Stimulated activated CD8-positive, alpha-beta memory T cell treated with anti-CD3 and anti-CD28 coated beads, Interleukin-7, amount 100 ng/mL, for 1 hour (primary cell): ENCODE data around the gene DNTT.

Source experiments
- DNase-seq, 2 donors: peaks; one replicate each; pipeline ENCODE4 v3.0.0-alpha.2; 2020; ENCODE audit warnings: low read depth in 2 of 2

DNTT gene

GRCh38 chr10:96304230-96304629, at the start of gene DNTT:
Gene DNTT, plus strand, starts transcription at chr10:96304434. Its CDS starts 64 bp downstream, at chr10:96304498.
- DNase-seq = no peak

- DNase-seq = no peak
Measured at GRCh38 chr10:96254976-96255375, 49.3 kb upstream of the DNTT start.

- DNase-seq = no peak
Measured at GRCh38 chr10:96255549-96256333, 48.5 kb upstream of the DNTT start.

DNA sequence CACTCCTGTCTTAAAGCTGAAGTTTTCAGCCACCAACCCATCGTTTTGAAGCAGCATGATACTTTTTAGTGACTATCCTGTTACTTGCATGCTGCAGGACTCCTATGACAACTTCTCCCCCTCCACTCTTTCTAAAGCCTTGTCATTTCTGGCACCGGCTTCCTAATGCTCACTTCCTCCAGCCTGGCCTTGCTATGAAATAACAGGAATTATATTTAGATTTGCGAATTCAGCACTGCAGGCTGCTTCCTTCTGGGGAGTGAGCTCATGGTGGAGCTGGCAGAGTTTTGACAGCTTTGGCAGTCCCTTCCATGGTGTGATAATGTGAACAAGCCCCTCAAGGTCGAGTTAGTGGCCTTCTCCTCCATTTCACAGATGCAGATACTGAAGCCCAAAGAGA, 46.3 kb upstream of the DNTT start:
- no peak for DNase-seq

DNA sequence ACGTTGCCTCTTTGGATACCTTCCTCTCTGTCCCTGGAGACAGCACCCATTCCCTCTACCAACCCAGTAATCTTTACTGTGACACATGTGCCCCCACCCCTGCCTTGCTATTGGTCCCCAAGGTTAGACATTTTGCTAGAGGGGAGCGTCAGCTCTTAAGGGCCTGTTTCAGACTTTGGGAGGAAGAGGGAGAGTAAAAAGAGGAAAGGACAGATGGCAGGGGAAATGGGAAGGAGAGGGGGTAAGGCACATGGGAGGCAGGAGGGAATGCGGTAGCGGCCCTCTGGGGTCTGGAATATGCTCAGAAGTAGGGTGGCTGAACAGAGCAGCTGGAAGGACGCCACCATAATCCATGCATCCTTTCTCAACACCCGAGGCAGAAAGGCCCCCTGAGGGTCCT, 45.1 kb upstream of the DNTT start:
- no peak for DNase-seq

- no peak for DNase-seq
Measured at GRCh38 chr10:96260014-96260413, 44.2 kb upstream of the DNTT start.

DNA sequence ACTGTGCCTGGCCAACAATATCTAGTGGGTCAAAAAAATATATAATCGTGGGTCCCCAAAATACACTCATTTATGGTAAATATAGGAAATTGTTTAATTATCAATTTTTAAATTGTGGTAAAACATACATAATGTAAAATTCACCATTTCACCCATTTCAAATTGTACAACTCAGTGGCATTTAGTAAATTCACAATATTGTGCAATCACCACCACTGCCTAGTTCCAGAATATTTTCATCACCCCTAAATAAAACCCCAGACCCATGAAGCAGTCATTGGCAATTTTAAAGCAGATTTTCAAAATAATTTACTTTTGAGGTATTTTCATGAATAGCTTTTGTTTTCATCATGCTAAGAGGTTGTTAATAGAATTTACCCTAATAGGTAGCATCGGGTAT, 43.1 kb upstream of the DNTT start:
- DNase-seq = no peak

DNA sequence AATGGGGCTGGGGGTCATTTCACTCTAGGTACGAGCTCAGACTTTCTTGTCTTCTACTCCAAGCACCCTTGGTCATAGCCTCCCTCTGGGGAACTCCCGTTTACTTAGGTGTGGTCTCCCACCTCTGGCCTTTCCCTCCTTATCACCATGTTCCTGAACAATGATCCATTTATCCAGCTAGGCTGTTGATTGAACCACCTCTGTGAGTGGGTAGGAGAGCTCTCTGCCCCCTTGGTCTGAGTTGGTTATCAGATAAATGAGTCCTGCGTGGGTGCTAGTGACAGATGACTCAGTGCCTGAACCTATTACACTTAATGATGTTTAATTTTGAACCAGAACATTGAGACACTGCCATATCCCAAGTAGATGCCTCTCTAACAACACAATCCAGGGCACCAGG, 42.3 kb upstream of the DNTT start:
- no peak for DNase-seq

DNA sequence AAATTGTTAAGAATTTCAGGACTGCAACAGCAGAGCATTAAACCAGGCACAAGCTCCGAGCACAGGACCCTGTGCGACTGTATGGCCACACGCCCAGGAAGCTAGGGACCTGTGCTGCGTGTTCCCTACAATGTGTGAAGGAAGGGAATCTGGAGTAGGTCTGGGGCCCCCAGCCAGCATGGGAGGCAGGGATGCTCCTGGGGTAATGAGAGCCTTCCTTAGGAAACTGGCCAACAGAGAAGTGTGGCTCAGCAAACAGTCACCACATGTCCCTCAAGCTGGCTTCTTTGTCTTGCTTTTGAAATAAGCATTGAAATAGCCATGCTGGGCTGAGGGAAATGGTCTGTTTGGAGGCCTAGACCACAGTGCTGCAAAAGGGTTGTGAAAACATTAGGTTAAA, 41.1 kb upstream of the DNTT start:
- DNase-seq = no peak

GRCh38 chr10:96263669-96264068, 40.6 kb upstream of the DNTT start:
- DNase-seq = no peak

DNA sequence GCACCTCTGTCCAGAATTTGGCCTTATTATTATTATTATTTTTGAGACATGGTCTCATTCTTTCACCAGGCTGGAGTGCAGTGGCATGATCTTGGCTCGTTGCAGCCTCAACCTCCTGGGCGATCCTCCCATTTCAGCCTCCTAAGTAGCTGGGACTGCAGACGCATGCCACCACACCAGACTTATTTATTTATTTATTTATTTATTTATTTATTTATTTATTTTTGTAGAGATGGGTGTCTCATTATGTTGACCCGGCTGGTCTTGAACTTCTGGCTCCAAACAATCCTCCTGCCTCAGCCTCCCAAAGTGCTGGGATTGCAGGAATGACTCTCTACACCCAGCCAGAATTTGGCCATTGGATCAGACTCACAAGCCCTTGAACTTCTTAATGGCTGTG, 39.3 kb upstream of the DNTT start:
- no peak for DNase-seq

- DNase-seq = no peak
Measured at GRCh38 chr10:96266118-96266770, 38.0 kb upstream of the DNTT start.

GRCh38 chr10:96267234-96267705, 37.0 kb upstream of the DNTT start:
- DNase-seq = no peak

GRCh38 chr10:96268341-96268909, 35.8 kb upstream of the DNTT start:
- DNase-seq = no peak

DNA sequence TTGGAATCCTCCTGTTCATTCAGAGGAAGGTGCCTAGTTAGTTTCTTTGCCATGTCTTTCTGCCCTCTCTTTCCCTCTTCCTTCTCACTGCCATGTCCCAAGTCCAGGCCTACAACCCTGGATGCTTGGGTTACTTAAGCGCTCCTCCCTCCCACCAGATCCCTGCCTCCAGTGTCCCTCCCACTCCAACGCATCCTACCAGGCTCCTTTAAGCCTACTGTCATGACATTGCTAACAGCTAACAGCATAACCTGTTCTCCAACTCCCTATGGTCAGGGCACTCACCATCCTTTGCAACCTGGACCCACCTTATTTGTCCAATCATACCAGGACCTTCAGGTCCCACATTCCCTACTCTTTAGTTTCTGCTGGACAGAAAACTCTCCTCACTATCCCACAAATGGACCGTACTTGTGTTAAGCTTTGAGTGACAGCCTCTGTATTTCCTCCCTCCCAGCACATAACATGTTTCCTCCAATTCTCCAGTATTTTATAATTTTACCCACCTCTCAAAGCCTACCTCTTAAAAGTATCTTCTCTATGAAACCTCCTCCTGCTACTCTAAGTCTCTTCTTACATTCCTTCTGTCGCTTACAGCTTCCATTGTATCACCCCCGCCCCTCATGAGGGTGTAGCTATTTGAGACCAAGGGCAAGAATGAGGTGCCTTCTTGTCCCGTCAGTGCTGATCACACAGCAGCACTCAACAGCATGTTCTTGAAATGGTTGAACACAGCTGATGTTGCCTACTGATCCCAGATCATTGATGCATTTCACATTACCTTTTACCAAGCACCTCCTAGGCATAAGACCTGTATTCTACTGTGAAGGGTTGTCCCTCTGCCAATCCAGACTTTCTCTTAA, 34.6 kb upstream of the DNTT start:
- no peak for DNase-seq

GRCh38 chr10:96270571-96270970, 33.7 kb upstream of the DNTT start:
- DNase-seq = no peak

DNA sequence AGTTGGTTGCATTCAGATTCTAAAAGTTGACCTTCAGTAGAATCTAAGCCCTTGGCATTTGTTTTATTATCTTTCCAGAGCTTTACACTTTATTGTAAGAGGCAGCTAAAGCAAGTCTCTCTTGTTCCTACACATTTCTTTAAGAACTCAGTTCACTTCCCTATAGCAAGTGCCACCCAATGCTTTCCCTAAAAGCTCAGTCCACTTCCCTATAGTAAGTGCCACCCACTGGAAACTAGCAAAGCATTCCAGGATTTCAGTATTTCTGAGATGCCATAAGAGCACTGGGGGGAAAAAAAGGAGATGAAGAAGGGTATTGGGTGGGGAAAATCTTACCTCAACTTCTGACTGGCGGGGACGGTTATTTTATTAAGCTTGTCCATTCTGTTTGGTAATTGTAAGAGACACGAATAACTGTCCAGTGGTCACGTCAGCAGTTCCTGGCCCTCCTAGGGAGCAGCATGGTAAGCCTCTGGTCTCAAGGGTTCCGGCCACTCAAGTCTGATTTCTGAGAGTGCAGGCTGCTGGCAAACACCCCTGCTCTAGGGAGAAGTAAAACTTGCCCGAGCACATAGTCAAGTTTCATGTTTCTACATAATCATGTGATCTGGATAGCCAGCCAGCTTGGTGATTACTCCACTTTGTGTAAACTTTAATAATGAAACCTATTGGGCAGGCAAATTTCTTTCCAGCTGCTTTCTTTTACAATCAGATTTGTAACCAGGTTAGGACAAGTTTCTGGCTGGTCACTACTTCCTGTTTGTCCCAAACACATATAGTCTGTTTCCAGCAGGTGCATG, 33.0 kb upstream of the DNTT start, which contains the start of gene BLNK:
Gene BLNK, minus strand, starts transcription at position 554 of the 800 bp plus-strand sequence. Its CDS starts 171 bp downstream, at position 383.
- no peak for DNase-seq

GRCh38 chr10:96272316-96273280, 31.6 kb upstream of the DNTT start:
- no peak for DNase-seq

DNA sequence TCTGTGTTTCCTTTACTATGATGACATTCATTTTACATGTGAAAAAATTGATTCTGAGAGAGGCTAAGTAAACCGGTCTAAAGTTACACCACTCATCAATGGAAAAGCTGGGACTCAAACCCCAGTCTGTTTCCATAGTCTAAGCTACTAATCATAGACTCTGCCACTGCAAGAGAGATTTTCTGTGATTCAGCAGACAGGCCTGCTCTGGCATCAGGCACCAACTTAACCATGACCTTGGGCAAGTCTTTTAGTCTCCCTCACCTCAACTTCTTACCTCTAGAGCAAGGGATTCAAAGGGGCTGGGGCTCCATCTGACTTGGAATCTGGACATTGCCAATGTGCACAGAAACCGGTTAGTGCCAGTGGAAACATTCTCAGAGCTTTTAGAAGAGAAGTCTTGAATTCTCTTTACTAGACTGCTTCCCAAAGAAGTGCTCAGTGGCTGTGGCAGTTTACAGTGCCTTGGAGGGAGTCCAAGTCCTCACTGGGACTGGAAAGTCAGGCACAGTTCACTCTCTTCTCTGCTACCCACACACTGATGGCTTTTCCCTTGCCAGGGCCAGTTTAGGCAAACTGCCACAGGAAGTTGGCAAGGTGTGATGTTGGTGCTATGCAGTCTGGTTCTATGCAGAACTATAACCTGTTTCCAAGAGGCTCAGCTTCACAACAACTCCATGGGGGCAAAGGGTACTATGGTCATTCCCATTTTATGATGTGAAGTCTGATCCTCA, 28.4 kb upstream of the DNTT start:
- no peak for DNase-seq
